Subcutaneous abdominal adipose tissue (tissue), 5 donors: ENCODE measurements around the gene ZBTB25.

Experiments
- H3K27ac ChIP-seq: one replicate; pipeline ENCODE4 v1.7.0; 2013; ENCODE audit warnings: low read depth, mild to moderate bottlenecking, inconsistent platforms, low read length, moderate library complexity
- H3K27me3 ChIP-seq, 5 donors: one replicate each; pipeline ENCODE4 v1.7.0; 2013; ENCODE audit warnings: low read length in 5 of 5, inconsistent platforms in 1 of 5; ENCODE audit not compliant: control insufficient read depth in 5 of 5, insufficient read depth in 4 of 5
- H3K36me3 ChIP-seq, 5 donors: one replicate each; pipeline ENCODE4 v1.7.0; 2013; ENCODE audit warnings: low read length in 5 of 5; ENCODE audit not compliant: control insufficient read depth in 5 of 5, insufficient read depth in 5 of 5
- H3K4me1 ChIP-seq, 5 donors: one replicate each; pipeline ENCODE4 v1.7.0; 2013; ENCODE audit warnings: low read length in 5 of 5, mild to moderate bottlenecking in 3 of 5, moderate library complexity in 1 of 5; ENCODE audit not compliant: control insufficient read depth in 5 of 5, insufficient read depth in 5 of 5
- H3K4me3 ChIP-seq, 5 donors: one replicate each; pipeline ENCODE4 v1.7.0; 2013; ENCODE audit warnings: low read length in 5 of 5, low read depth in 1 of 5
- H3K9ac ChIP-seq, 5 donors: one replicate each; pipeline ENCODE4 v1.7.0; 2013; ENCODE audit warnings: low read length in 5 of 5, mild to moderate bottlenecking in 4 of 5, moderate library complexity in 3 of 5
- H3K9me3 ChIP-seq, 5 donors: one replicate each; pipeline ENCODE4 v1.7.0; 2013; ENCODE audit warnings: low read length in 5 of 5; ENCODE audit not compliant: control insufficient read depth in 5 of 5
- donor health status: healthy.
- donor health status: healthy.
- donor health status: healthy.
- donor health status: healthy.
- donor health status: healthy.

Gene ZBTB25, protein sequence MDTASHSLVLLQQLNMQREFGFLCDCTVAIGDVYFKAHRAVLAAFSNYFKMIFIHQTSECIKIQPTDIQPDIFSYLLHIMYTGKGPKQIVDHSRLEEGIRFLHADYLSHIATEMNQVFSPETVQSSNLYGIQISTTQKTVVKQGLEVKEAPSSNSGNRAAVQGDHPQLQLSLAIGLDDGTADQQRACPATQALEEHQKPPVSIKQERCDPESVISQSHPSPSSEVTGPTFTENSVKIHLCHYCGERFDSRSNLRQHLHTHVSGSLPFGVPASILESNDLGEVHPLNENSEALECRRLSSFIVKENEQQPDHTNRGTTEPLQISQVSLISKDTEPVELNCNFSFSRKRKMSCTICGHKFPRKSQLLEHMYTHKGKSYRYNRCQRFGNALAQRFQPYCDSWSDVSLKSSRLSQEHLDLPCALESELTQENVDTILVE

DNA sequence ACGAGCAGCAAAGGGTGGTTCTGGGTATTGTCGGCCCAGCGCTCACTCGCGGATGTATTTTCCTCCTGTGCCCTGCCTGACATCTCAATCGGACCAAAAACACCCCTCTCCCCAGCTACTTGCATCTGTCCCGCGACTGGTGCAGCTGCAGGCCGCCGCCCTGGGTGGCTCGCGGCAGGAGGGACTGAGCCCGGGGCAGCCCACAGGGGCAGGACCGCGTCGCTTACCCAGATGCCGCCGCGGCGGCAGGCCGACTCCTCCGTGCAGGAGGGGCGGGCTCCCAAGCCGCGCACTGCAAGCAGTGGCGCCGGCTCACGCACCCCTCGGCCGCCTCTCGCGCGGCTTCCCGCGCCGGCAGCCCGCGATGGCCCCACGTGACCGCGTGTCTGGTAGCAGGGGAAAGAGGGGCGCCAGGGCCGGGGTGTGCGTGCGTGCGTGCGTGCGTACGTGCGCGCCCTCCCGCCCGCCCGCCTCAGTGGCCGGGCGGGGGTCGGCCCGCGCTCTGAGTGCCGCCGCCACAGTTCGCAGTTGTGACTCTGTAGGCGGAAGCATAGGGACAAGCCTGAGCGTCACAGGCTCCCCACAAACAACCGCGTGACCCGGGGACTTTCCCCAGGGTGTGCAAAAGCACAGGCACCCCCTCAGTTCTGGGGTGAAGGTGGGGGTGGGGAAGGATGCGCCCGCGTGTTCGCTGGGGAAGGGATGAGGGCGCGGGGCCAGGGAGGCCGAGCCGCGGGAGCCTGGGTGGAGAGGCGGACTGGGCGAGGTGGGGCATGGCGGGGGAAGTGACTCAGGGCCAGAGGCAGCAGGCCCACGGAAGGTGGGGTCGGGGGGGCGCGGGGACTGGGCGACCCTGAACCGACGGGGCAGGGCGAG, at the start of gene ZBTB25:
Gene ZBTB25 (minus strand): TSS at position 405 of the 876 bp plus-strand sequence. CDS start 13,305 bp downstream, outside the sequence.
- peaks cover 7 to 61% (median 48%) of the 10 kb centered on the region in 5 donors for H3K4me1 ChIP-seq
- H3K36me3 ChIP-seq = no peaks in the 10 kb centered on the region
- H3K4me3 ChIP-seq = peak within 1 kb of the TSS; percentile 78 to 94 (median 91)
- no peaks in the 10 kb centered on the region for H3K27me3 ChIP-seq
- peak within 1 kb of the TSS; percentile 99 for H3K27ac ChIP-seq
- no peaks in the 10 kb centered on the region for H3K9me3 ChIP-seq
- H3K9ac ChIP-seq = peak within 1 kb of the TSS; percentile 60 to 97 (median 94)

DNA sequence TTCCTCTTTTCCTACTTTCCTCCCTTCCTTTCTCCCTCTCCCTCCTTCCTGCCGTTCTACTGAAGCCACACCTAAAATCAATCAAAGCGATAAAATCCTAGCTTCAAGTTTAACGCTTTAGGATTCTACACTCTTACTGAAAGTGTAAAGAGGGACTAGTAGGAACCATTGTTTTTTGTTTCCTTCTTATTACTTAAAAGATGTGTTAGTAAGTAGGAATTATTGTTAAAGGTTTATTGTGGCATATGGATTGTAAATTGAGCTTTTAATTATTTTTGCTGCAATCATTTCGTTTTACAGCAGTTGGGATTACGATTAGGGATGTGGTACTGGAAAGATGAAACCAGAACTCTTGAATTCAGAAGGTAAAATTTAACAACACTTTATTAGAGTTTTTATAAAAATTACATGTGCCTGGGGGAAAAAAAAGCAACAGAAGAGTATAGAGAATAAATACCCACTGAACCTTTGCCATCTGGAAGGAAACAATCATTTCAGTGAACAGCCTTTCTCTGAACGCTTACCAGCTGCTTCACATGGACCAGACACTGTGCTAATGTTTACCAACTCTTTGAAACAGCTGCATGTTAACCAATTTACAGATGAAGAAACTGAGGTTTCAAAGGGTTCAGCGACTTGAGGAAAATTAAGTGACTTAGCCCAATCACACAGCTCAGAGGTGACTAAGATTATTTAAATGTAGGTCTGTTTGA, 47.1 kb upstream of the ZBTB25 start:
- H3K27ac ChIP-seq = no peak overlapping the region
- H3K4me1 ChIP-seq = peaks cover 2 to 16% (median 14%) of the 10 kb centered on the region in 5 donors
- H3K27me3 ChIP-seq = peaks cover 0 to 6% (median 0%) of the 10 kb centered on the region in 5 donors
- H3K9me3 ChIP-seq = no peaks in the 10 kb centered on the region
- peak overlapping the region; percentile 48 to 69 (median 62) for H3K4me3 ChIP-seq
- H3K9ac ChIP-seq = peak overlapping the region in 2 of 5 donors; percentile 18 to 73
- H3K36me3 ChIP-seq = no peaks in the 10 kb centered on the region

DNA sequence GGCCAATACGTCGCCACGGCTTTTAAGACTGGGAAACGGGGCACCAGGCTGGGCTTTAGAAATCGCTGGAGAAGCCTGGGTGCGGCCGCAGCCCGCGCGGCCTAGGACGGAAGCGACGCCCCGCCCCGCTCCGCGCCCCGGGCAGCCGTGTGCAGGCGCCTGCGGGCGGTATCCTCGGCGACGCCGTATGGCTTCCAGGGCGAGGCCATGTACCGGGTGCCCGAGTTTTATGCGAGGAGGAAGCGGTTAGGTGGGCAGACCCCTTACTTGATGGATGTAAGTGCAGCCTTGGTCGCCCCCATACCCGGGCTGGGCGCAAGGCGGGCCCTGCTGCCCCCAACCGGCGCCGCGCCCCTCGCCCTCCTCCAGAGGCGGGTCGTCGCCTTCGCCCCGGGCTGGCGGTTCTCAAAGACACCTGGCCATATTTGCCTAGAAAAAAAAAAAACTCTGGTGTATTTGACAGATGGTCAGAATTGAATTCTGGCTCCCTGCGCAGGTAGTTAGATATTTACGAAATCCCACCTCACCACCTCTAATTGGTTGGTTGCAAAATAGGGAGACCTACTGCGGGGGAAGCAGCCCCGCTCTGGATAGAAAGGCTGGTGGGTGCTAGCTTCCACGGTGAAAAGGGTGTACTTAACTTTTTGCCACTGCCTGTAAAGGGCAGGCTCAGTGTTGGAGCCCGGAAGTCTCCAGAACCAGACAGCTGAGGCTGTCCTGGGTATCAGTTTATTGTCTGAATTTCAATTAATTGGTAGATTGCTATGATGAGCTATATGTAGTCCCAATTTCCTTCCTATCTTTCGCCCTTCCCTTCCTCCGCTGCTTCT, 46.4 kb upstream of the ZBTB25 start, which contains the start of gene PPP1R36:
Gene PPP1R36 (plus strand): TSS at position 171 of the 830 bp plus-strand sequence. CDS start 37 bp downstream, at position 208.
- Histone ChIP-seq H3K9me3 (no peaks in the 10 kb centered on the region), H3K4me1 (peaks cover 2 to 16% (median 14%) of the 10 kb centered on the region in 5 donors), H3K27me3 (peaks cover 0 to 6% (median 0%) of the 10 kb centered on the region in 5 donors), H3K36me3 (no peaks in the 10 kb centered on the region), H3K27ac (no peak within 1 kb of the TSS), H3K9ac (peak within 1 kb of the TSS in 4 of 5 donors; percentile 39 to 73 (median 50)), H3K4me3 (peak within 1 kb of the TSS; percentile 48 to 69 (median 62))

DNA sequence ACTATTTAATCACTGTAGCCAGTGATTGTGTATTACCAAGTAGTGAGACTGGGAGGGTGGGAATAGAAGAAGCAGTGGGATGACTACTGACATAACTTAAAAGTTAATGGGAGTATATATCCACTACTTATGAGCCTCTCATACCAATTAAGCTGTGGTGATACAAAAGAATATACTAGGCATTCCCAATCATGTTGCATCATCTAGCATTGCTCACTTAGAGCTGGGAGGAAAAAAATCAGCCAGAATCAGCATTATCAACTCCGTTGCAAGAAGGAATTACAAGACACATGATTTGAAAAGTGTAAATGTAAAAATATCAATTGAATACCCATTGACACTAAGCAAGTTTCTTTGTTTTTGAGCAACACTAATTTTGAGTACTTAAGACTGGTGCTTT, 45.4 kb upstream of the ZBTB25 start:
- H3K4me3 ChIP-seq = no peak overlapping the region
- H3K27me3 ChIP-seq = peaks cover 0 to 6% (median 0%) of the 10 kb centered on the region in 5 donors
- no peaks in the 10 kb centered on the region for H3K36me3 ChIP-seq
- peak overlapping the region in 1 of 5 donors; percentile 53 for H3K9ac ChIP-seq
- H3K4me1 ChIP-seq = peaks cover 2 to 16% (median 14%) of the 10 kb centered on the region in 5 donors
- H3K27ac ChIP-seq = no peak overlapping the region
- H3K9me3 ChIP-seq = no peaks in the 10 kb centered on the region

DNA sequence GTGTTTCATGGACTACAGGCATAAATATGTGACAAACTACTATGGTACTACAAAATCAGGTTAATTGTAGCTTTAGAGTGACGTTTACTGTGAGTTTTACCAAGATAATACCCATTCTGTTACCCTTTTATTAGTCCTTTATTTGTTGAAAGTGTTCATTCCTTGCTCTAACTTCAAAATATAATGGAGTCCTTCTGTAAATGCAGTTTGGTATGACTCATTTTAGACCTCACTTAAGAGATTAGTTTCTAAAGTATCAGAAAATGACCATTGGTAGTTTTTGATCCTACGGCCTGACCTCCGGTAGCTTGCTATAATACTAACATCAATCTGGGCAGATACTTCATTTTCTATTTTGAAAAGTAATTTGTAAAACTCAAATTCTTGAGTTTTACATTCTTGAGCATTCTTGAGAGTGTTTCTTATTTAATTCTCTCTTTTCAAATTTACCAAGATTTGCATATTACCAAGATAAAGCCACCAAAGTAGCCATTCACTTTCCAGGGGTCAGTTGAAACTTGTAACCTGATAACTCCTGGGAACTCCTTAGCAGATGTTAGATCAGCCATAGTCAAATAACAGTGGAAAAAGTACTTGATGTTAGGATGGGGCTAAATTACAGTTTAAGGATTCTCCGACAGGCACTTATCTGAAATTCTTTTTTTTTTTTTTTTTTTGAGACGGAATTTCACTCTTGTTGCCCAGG, 41.1 kb upstream of the ZBTB25 start:
- no peak overlapping the region for H3K4me3 ChIP-seq
- H3K27me3 ChIP-seq = peaks cover 0 to 18% (median 4%) of the 10 kb centered on the region in 5 donors
- no peak overlapping the region for H3K9ac ChIP-seq
- no peak overlapping the region for H3K27ac ChIP-seq
- H3K36me3 ChIP-seq = no peaks in the 10 kb centered on the region
- peaks cover 0 to 8% (median 4%) of the 10 kb centered on the region in 5 donors for H3K9me3 ChIP-seq
- H3K4me1 ChIP-seq = peaks cover 2 to 36% (median 27%) of the 10 kb centered on the region in 5 donors

DNA sequence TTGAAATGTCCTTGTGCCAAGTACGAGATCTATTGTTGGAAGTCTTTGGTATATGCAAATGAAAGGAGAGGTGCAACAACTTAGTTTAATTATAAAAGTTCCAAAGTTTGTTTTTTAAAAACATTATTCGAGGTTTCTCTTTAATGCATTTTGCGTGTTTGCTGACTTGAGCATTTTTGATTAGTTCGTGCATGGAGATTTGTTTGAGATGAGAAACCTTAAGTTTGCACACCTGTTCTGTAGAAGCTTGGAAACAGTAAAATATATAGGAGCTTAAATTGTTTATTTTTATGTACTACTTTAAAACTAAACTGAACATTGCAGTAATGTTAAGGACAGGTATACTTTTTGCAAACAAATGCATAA, 39.2 kb upstream of the ZBTB25 start:
- no peak overlapping the region for H3K9ac ChIP-seq
- H3K27me3 ChIP-seq = peaks cover 0 to 18% (median 4%) of the 10 kb centered on the region in 5 donors
- peaks cover 0 to 34% (median 28%) of the 10 kb centered on the region in 5 donors for H3K4me1 ChIP-seq
- H3K4me3 ChIP-seq = peak overlapping the region in 1 of 5 donors; percentile 78
- no peaks in the 10 kb centered on the region for H3K36me3 ChIP-seq
- H3K9me3 ChIP-seq = peaks cover 0 to 8% (median 4%) of the 10 kb centered on the region in 5 donors
- no peak overlapping the region for H3K27ac ChIP-seq

DNA sequence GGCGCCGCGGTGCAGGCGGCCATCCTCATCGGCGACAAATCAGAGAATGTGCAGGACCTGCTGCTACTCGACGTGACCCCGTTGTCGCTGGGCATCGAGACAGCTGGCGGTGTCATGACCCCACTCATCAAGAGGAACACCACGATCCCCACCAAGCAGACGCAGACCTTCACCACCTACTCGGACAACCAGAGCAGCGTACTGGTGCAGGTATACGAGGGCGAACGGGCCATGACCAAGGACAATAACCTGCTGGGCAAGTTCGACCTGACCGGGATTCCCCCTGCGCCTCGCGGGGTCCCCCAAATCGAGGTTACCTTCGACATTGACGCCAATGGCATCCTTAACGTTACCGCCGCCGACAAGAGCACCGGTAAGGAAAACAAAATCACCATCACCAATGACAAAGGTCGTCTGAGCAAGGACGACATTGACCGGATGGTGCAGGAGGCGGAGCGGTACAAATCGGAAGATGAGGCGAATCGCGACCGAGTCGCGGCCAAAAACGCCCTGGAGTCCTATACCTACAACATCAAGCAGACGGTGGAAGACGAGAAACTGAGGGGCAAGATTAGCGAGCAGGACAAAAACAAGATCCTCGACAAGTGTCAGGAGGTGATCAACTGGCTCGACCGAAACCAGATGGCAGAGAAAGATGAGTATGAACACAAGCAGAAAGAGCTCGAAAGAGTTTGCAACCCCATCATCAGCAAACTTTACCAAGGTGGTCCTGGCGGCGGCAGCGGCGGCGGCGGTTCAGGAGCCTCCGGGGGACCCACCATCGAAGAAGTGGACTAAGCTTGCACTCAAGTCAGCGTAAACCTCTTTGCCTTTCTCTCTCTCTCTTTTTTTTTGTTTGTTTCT, 38.6 kb upstream of the ZBTB25 start:
- Histone ChIP-seq H3K9me3 (peaks cover 0 to 8% (median 4%) of the 10 kb centered on the region in 5 donors), H3K4me1 (peaks cover 0 to 34% (median 28%) of the 10 kb centered on the region in 5 donors), H3K4me3 (peak overlapping the region; percentile 69 to 80 (median 76)), H3K27ac (no peak overlapping the region), H3K36me3 (no peaks in the 10 kb centered on the region), H3K27me3 (peaks cover 0 to 18% (median 4%) of the 10 kb centered on the region in 5 donors), H3K9ac (peak overlapping the region in 1 of 5 donors; percentile 19)
